Measurements from ENCODE around the gene PNMA6F.

The PNMA6F gene

GRCh38 chrX:153321381-153322124, at the start of gene PNMA6F:
PNMA6F (minus strand) TSS chrX:153321767; CDS start chrX:153320674, 1,093 bp downstream.
- no peak for DNase-seq

DNA sequence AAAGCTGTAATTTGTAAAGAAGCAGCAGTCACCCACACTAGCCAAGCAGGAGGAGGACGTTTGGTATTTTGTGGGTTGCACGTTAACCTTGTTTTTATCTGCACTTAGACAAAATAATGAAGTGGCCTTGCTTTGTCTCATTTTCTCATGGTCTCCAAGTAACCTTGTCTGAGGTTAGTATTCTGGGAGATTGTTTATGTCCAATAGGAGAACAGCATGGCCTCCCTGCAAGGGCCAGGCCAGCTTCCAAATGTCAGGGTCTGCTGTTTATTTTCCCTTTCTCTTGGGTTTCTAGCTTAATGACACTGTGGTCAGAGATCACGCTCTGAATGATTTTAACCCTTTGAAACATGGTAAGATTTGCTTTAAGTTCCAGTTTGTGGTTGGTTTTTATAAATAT, 49.7 kb upstream of the PNMA6F start:
- no peak for DNase-seq

DNA sequence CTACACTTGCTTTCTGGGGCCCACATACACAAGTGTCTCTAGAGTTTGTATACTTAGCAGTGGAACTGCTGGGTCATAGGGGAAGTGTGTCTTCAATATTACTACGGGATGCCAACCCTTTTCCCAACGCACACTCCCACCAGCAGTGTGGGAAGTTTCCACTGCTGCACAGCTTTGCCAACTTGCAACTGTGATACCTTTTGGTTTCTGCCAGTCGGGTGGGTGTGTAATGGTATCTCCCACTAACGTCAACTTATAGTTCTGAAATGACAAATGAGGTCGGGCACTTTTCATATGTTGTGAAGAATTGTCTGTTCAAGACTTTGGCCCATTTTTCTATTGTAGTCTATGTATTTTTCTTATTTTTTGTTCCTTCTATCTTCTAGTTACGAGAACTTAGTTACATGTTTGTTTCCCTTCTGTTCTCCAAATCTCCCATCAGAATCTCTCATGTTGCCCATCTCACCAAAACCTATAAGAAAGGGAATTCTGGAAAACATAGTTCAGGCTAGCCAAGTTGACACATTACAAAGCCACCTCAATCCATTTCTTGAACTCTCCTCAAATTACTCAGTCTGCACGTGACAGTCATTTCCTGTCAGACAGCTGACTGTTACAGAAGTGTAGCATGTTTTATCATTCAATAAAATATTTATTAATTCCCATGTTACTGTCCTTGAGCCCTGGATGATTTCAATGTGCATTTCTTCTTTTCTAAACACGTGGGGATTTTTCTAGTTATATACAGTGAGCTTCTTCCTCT, 48.9 kb upstream of the PNMA6F start:
- no peak for DNase-seq

DNA sequence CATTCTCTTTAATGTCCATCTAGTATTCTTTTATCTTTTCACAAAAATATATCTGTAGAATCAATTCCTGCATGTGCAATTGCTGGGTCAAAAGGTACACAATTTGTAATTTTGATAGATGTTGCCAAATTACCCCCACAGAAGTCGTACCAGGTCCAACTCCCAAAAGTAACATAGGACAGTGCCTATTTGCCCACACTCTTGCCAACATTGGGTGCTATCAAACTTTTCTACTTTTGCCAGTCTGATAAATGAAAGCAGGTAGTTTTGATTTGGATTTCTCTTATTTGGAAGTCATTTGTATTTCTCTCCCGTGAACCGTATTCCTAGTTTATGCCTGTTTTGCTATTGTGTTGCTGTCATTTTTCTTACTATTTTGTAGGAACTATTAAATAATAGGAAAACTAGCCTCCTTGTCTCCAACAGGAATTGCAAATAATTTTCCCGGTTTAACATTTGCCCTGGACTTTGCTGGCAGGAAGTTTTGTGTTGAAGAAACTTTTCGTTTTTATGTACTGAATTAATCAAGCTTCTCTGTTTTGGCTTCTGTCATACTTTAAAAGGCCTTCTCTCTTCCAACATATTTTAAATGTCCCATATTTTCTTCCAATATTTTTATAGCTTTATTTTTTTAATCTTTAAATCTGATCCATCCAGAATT, 45.4 kb upstream of the PNMA6F start:
- DNase-seq: no peak

GRCh38 chrX:153366119-153366518, 44.6 kb upstream of the PNMA6F start:
- no peak for DNase-seq

DNA sequence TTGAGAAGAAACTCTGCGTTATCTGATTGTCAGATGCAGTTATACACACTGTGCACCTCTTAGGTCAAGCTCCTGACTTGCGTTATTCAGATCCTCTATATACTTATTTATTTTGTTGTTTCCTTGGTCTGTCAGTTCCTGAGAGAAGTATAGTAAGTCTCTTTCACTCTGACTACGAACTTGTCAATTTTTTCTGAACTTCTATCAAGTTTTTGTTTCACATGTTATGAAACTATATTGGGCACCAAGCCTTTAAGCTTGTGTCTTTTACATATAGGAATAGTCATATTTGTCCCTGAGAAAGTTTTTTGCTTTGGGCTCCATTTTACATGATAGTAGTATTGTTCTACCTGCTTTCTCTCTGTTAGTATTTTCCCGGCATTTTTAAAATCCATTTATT, 44.1 kb upstream of the PNMA6F start:
- no peak for DNase-seq

DNA sequence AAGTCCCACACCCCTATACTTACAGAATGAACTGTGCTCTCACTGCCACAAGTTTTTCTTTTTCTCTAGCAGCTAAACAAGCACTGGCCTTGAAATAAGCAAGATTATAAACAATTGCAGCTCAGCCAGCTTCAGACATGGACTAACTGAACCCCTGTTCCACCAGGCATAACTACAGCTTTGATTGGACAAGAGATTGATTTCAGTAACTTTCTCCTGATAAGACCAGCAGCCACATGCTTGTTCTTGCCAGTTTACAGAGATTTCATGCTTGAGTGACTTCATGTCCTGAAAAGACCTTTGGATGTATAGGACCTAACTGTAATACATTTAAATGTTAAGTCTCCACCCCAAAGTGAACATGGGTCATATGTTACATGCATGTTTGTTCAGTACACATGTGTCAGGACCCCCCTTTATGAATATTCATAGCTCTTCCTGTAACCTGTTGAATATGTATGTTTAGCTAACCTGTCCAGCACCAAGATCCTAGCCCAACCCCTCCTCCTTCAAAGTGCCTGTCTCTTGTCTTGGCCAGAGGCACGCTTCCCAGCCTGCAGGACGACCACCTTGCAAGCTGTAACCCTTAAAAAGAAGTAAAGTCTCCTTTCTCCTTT, 40.3 kb upstream of the PNMA6F start:
- no peak for DNase-seq

- DNase-seq: no peak
These were observed 36.3 kb upstream of the PNMA6F start for GRCh38 chrX:153357877-153358276.

DNA sequence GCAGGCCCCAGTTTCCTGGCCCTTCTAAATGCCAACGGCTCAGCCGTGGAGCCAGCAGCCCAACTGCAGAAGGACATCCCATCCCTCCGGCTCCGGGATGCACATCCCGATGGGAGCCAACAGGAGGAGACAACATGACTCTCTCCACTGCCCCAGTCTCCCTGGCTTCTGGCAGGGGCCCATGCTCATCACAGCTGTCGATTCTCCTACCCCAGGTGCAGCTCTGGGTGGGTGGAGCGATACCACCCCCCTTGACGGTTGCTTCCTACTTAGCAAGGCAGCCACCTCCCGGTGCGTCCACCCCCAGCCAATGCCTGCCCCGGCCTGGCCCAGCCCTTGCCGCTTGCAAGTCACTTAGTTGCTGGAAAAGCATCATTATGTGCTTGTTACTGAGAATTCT, 31.8 kb upstream of the PNMA6F start:
- no peak for DNase-seq

DNA sequence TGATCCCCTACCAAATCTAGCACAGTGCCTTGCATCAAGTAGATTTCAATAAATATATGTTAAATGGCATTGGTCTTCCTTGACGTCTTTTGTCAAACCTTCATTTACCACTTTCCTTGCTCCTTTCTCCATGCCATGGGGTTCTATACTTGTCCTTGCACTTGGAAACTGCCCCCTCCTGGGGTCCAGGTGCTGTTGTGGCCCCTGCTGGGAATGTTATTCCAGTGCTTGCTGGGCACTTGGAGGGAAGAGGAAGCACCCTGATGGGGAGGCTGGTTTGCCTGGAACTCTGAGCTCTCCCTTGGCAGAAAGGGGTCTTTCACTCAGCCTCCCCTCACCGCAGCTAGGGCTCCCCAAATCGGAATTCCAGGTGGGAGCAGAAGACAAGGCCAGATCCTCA, 31.3 kb upstream of the PNMA6F start:
- DNase-seq: no peak

DNA sequence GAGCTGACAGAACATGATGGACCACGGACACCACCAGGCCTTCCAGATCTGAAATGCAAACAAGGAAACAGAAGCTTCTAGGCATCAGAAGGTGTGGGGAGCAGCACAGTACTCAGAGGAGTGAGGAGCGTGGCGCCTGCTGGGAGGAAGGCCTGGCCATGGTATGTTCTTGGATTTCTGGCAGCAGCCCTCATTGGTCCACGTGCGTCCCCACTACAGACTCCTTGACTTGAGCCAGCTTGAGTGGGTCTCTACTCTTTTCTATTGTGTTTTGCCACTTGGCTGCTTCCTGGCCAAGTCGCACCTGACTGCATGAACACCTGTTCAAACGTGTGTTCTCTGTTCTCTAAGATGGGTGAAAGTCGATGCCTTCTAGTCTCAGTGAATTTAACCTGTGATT, 30.4 kb upstream of the PNMA6F start:
- DNase-seq: no peak

DNA sequence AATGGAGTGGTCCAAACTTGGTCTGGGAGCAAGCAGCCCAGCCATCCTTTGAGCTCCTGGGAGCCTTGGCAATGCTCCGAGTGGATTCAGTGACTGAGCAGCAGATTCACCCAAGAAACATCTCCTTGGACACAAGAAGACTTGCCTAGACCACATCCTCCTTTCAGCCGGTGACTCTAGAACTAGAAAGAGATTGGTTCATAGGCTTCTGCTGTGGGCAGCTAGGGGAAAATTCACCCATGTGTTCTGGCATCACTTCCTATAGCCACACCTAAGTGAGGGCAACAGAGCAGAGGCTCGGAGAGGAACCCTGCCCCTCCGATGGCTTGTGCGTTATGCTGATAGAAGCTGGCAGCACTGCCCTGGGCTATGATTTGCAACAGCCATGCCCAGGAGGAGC, 28.4 kb upstream of the PNMA6F start:
- DNase-seq: no peak

DNA sequence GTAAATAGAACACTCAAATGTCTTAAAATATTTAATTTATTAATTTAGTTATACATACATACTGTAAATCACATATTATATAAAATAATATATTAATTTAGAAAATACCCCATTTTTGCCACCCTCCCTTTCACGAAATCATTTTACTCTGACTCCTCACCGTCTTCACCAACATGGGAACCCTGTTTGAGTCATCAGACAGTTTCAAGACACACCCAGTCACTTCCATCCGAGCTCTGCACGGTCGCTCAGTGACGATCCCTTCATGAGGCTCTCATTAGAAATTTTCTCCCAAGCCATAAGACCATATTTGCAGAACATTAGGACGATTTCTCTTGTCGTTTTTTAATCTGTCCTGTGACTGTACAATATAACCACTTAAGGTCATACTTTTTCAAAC, 26.9 kb upstream of the PNMA6F start:
- DNase-seq: no peak

DNA sequence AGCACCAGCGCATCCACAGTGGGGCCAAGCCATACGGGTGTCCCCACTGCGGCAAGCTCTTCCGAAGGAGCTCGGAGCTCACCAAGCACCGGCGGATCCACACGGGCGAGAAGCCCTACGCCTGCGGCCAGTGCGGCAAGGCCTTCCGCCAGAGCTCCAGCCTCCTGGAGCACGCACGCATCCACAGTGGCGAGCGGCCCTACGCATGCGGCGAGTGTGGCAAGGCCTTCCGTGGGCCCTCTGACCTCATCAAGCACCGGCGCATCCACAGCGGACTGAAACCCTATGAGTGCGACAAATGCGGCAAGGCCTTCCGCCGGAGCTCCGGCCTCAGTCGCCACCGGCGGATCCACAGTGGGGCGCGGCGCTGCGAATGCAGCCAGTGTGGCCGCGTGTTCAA, 26.0 kb upstream of the PNMA6F start:
- DNase-seq: no peak

DNA sequence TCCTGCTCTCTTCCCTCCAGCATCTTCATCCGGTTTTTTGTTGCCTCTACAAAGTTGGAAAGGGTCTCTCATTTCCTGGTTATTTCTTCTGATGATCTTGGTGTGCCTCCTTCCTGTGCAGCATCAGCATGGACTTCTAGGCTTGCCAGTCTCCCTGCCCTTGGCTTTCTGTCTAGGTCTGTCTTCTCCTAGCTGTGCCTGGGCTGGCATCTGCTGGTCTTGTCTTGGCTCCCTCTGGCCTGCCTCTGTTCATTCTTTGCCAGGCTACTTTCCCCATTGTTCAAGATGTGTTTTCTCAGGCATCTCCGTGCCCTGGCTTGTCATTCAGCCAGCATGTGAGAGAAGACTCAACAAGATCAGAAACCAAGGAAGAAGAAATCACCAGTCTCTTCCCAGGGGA, 22.1 kb upstream of the PNMA6F start:
- no peak for DNase-seq

- no peak for DNase-seq
These were observed 21.4 kb upstream of the PNMA6F start for GRCh38 chrX:153342762-153343558.

GRCh38 chrX:153340111-153340510, 18.5 kb upstream of the PNMA6F start:
- no peak for DNase-seq

- DNase-seq: no peak
These were observed 18.1 kb upstream of the PNMA6F start for GRCh38 chrX:153339662-153340061.

DNA sequence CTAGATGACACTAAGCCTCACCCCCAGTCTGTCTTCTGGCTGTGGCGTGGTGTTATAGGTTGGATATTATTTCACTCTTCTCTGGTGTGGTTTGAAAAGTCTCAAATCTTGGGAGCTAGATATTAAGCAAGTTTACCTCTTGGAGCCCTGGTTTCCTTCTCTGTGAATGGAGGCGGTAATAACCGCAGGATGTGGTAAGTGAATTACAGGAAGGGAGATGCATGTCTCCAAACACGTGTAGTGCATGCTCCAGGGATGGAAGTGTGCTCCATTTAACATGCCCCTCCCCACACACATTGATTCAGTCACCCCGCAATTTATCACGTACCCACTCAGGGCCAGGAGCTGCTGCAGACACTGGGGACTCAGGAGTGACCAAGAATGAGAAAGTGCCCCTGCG, 17.3 kb upstream of the PNMA6F start:
- no peak for DNase-seq

GRCh38 chrX:153336988-153337387, 15.4 kb upstream of the PNMA6F start:
- no peak for DNase-seq

DNA sequence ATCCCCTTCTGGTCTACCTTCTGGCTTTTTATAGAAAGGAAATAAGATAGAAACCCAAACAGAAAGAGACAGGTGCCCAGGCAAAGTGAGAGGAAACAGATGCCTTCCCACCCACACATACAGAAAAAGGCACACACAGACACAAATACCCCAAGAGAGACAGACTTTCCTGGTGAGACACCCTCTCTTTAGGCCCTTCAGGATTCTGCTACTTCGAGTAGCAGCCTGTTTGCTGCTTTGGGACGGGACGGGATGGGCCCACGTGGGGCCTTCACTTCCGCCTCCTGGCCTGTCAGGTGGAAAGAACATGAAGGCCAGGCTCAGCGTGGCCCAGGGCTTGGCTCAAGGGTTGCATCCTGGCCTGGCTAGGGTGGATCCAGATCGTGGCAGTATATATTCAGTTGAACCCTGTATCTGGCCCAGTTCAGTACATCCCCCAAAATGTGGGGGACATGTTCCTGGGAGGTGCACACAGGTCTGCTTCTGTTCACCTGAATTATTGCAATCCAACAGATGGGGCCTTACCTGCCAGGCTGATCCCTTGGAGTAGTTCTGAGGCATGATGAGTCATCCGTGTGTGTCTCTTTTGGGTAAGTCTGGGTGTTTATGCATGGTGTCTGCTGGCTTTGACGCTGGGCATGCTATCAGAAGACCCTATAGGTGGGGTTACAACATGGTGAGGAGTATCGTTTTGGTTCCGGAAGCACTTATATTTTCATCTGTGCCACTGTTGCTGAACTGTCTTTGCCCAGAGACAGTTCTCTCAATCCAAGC, 14.7 kb upstream of the PNMA6F start:
- no peak for DNase-seq
